GM12872 (cell line): Measurements from ENCODE around the gene FBXL20.

Experiments used
- CTCF ChIP-seq: IDR thresholded peaks from 3 replicates; pipeline ENCODE4 v1.5.1; 2011; ENCODE audit warnings: low read depth, mild to moderate bottlenecking, low read length, moderate library complexity; ENCODE audit not compliant: insufficient read depth

Gene FBXL20

GRCh38 chr17:39335704-39336223, 65.7 kb downstream of the FBXL20 start:
- TF ChIP-seq CTCF, result no peak

GRCh38 chr17:39332092-39332491, 69.3 kb downstream of the FBXL20 start:
- TF ChIP-seq CTCF, result no peak

- no peak for TF ChIP-seq CTCF
Observed at GRCh38 chr17:39328815-39329214, 72.6 kb downstream of the FBXL20 start.

GRCh38 chr17:39327109-39327508, 74.3 kb downstream of the FBXL20 start:
- no peak for TF ChIP-seq CTCF

- no peak for TF ChIP-seq CTCF
Observed at GRCh38 chr17:39325528-39326240, 75.7 kb downstream of the FBXL20 start.

- TF ChIP-seq CTCF, result no peak
Observed at GRCh38 chr17:39318636-39319035, 82.8 kb downstream of the FBXL20 start.

GRCh38 chr17:39306509-39307212, 94.8 kb downstream of the FBXL20 start:
- no peak for TF ChIP-seq CTCF
